ENCODE data around the gene SEMA4G. TPM values are rescaled to one million over a fixed set of nuclear protein-coding genes. Genes with fewer than 3 reads are reported as not detected.

Gene SEMA4G
- total and polyA plus RNA-seq, 2 of the 13 experiments (the other 11 are each of a cell fraction or from before 2014, with no cell fraction given): 46.2 to 207 TPM

DNA sequence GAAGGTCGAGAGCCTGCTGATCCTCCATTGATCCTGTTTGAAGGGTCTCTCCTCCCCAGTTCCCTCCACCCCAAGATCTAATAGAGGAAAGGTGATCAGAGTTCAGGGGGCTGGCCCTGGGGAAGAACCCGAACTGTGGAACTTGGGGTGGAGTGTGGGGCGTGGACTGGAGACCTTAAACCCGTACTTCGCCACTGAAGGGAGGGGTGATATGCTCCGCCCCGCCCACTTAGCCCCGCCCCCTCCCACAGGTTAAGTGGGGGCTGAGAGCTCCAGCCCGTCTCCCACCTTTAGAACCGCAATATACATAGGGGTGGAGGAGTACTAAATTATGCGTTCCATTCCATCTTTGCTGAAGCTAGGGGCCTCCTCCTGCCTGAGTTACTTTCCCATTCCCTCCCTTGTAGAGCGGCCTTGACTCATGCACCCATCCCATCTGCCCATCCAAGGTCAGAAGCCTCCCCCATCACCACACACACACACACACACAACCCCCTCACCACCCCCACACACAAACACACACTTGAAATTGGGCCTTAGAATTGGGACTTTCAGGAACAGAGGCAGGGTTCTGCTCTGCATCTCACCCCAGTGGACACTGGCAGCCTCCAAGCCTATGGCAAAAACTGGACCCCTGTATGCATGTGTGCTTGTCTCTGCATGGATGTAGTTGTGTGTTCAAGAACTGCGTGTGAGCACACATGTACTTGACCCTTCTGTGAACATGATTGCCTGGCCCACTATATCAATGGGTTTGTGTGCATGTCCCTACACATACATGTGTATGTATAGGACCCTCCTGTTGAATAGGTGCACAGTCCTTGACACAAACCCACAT is 991 bp downstream of the SEMA4G start (continued):
- TF ChIP-seq ZNF775 (CRISPR knock-in tag; IDR thresholded peaks at IDR 0.05; ENCODE audit: borderline replicate concordance) (no peak), HOXA7 (CRISPR knock-in tag; IDR thresholded peaks at IDR 0.05) (no peak), MTF2 (CRISPR knock-in tag; IDR thresholded peaks at IDR 0.05; ENCODE audit: borderline replicate concordance) (no peak), ZNF232 (CRISPR knock-in tag; IDR thresholded peaks at IDR 0.05; ENCODE audit: borderline replicate concordance) (no peak), KDM3A (CRISPR knock-in tag; IDR thresholded peaks at IDR 0.05; ENCODE audit: low read depth) (0 out of 2 replicates have a peak, but pooled peaks have one; percentile 8), GABPB1 (CRISPR knock-in tag; IDR thresholded peaks at IDR 0.05) (no peak), DPF2 (CRISPR knock-in tag; IDR thresholded peaks at IDR 0.05; ENCODE audit: borderline replicate concordance, low read depth) (peak; percentile 17; the same call in 1 of the 2 replicates), KLF9 (CRISPR knock-in tag; IDR thresholded peaks at IDR 0.05; ENCODE audit: low read depth) (no peak), ZNF484 (CRISPR knock-in tag; IDR thresholded peaks at IDR 0.05; ENCODE audit: borderline replicate concordance, low read depth) (no peak), NCOA1 (CRISPR knock-in tag; IDR thresholded peaks at IDR 0.05) (no peak), CBX1 (IDR thresholded peaks at IDR 0.05; ENCODE audit: low read depth) (no peak), ZNF709 (CRISPR knock-in tag; IDR thresholded peaks at IDR 0.05) (no peak), ZNF724P (CRISPR knock-in tag; IDR thresholded peaks at IDR 0.05; ENCODE audit: borderline replicate concordance) (0 out of 2 replicates have a peak, but pooled peaks have one; percentile 71), ZNF713 (CRISPR knock-in tag; IDR thresholded peaks at IDR 0.05) (no peak), ESRRA (CRISPR knock-in tag; IDR thresholded peaks at IDR 0.05; ENCODE audit: low read depth) (peak; percentile 42; the same call in 1 of the 2 replicates), NFATC3 (CRISPR knock-in tag; IDR thresholded peaks at IDR 0.05) (no peak), EP300 (IDR thresholded peaks at IDR 0.05; ENCODE audit: low read depth in 2 of 2, low read length in 2 of 2) (peak in 1 of 2 experiments; percentile 51; a peak in 1 of 4 replicates), EP300 (CRISPR knock-in tag; IDR thresholded peaks at IDR 0.05; ENCODE audit: borderline replicate concordance) (peak; percentile 48; the same call in 1 of the 2 replicates), KAT8 (CRISPR knock-in tag; IDR thresholded peaks at IDR 0.05) (no peak), SKI (IDR thresholded peaks at IDR 0.05; ENCODE audit: partially characterized antibody) (no peak), ZNF614 (CRISPR knock-in tag; IDR thresholded peaks at IDR 0.05; ENCODE audit: borderline replicate concordance) (peak; percentile 67; the same call in 1 of the 2 replicates), HCFC1 (IDR thresholded peaks at IDR 0.05; ENCODE audit: low read depth, low read length) (no peak), ASH2L (IDR thresholded peaks at IDR 0.05; ENCODE audit: insufficient read length, low read depth, low read length) (no peak), ZNF841 (CRISPR knock-in tag; IDR thresholded peaks at IDR 0.05; ENCODE audit: borderline replicate concordance) (no peak), GATAD2A (CRISPR knock-in tag; IDR thresholded peaks at IDR 0.05) (peak; percentile 39)
- TF ChIP-seq, protein P1, sequence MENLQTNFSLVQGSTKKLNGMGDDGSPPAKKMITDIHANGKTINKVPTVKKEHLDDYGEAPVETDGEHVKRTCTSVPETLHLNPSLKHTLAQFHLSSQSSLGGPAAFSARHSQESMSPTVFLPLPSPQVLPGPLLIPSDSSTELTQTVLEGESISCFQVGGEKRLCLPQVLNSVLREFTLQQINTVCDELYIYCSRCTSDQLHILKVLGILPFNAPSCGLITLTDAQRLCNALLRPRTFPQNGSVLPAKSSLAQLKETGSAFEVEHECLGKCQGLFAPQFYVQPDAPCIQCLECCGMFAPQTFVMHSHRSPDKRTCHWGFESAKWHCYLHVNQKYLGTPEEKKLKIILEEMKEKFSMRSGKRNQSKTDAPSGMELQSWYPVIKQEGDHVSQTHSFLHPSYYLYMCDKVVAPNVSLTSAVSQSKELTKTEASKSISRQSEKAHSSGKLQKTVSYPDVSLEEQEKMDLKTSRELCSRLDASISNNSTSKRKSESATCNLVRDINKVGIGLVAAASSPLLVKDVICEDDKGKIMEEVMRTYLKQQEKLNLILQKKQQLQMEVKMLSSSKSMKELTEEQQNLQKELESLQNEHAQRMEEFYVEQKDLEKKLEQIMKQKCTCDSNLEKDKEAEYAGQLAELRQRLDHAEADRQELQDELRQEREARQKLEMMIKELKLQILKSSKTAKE (CRISPR knock-in tag; IDR thresholded peaks at IDR 0.05; ENCODE audit: borderline replicate concordance): no peak
- TF ChIP-seq, protein P2, sequence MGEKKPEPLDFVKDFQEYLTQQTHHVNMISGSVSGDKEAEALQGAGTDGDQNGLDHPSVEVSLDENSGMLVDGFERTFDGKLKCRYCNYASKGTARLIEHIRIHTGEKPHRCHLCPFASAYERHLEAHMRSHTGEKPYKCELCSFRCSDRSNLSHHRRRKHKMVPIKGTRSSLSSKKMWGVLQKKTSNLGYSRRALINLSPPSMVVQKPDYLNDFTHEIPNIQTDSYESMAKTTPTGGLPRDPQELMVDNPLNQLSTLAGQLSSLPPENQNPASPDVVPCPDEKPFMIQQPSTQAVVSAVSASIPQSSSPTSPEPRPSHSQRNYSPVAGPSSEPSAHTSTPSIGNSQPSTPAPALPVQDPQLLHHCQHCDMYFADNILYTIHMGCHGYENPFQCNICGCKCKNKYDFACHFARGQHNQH (CRISPR knock-in tag; IDR thresholded peaks at IDR 0.05): no peak; the same call in 1 of the 2 replicates
